HepG2 (cell line): Measurements from ENCODE around the gene ZNRD2. TPM values are rescaled to one million over a fixed set of nuclear protein-coding genes. Genes with fewer than 3 reads are reported as not detected.

Source experiments
- CHD2 ChIP-seq: IDR thresholded peaks from 2 replicates; pipeline ENCODE4 v1.6.1; 2011; ENCODE audit warnings: low read depth, low read length, improper control_type of control experiment
- MIER2 ChIP-seq: IDR thresholded peaks from 2 replicates; pipeline ENCODE4 v1.6.1; 2016; ENCODE audit warnings: missing biosample characterization, missing genetic modification reagents
- MTF1 ChIP-seq: sonication (generic); formaldehyde crosslinking; IDR thresholded peaks from 2 replicates; pipeline ENCODE4 v1.5.0; 2020; ENCODE audit warnings: missing genetic modification reagents
- SAP130 ChIP-seq: IDR thresholded peaks from 2 replicates; pipeline ENCODE4 v1.6.1; 2016; ENCODE audit warnings: low read depth
- SIX1 ChIP-seq: sonication (generic); formaldehyde crosslinking; IDR thresholded peaks from 2 replicates; pipeline ENCODE4 v1.4.0; 2020; ENCODE audit warnings: missing genetic modification reagents, borderline replicate concordance
- SOX6 ChIP-seq, 2 experiments: fragments of 450-650 bp in 1 of 2; sonication (generic) in 1 of 2; formaldehyde crosslinking in 1 of 2; IDR thresholded peaks; 2 replicates each; pipeline versions ENCODE4 v1.4.0 to v1.6.1; 2017 to 2020; ENCODE audit warnings: antibody characterized with exemption in 1 of 2, mild to moderate bottlenecking in 1 of 2, missing genetic modification reagents in 1 of 2
- ZBTB8A ChIP-seq: sonication (generic); formaldehyde crosslinking; IDR thresholded peaks from 2 replicates; pipeline ENCODE4 v1.4.0; 2020; ENCODE audit warnings: mild to moderate bottlenecking, low read depth, missing genetic modification reagents, borderline replicate concordance
- ZIK1 ChIP-seq: sonication (generic); formaldehyde crosslinking; IDR thresholded peaks from 2 replicates; pipeline ENCODE4 v1.5.0; 2020; ENCODE audit warnings: mild to moderate bottlenecking, low read depth, missing genetic modification reagents, borderline replicate concordance
- ZNF232 ChIP-seq: sonication (generic); formaldehyde crosslinking; IDR thresholded peaks from 2 replicates; pipeline ENCODE4 v1.4.0; 2020; ENCODE audit warnings: missing genetic modification reagents, borderline replicate concordance
- ZNF441 ChIP-seq: sonication (generic); formaldehyde crosslinking; IDR thresholded peaks from 2 replicates; pipeline ENCODE4 v1.7.0; 2021; ENCODE audit warnings: missing genetic modification reagents, borderline replicate concordance
- ZNF772 ChIP-seq: sonication (generic); formaldehyde crosslinking; IDR thresholded peaks from 2 replicates; pipeline ENCODE4 v1.5.0; 2020; ENCODE audit warnings: mild to moderate bottlenecking, missing genetic modification reagents
- ZNF841 ChIP-seq: sonication (generic); formaldehyde crosslinking; IDR thresholded peaks from 2 replicates; pipeline ENCODE4 v1.8.1; 2023; ENCODE audit warnings: missing genetic modification reagents, borderline replicate concordance
- polyA plus RNA-seq, 8 experiments: library from polyadenylated mRNA; depleted of rRNA in 3 of 8; stranded (reverse) in 7 of 8; unstranded in 1 of 8; fragments of >200 nt; fragmentation: Illumina TruSeq in 4 of 8; extraction: Trizol in 4 of 8; gene quantifications; 2 replicates each; pipeline versions ENCODE4 v1.2.1 to v1.2.3, GENCODE V29; 2011 to 2016; ENCODE audit warnings: low read depth in 4 of 8, missing spikeins in 1 of 8, mixed read lengths in 1 of 8; ENCODE audit not compliant: insufficient read depth in 1 of 8
- total RNA-seq, 5 experiments: library from RNA; depleted of rRNA; stranded (reverse); fragments of >200 nt; fragmentation: Illumina TruSeq; extraction: Trizol; gene quantifications; 2 replicates each; pipeline ENCODE4 v1.2.3, GENCODE V29; 2016; ENCODE audit warnings: low read depth in 1 of 5
- TF ChIP-seq, protein P1 (sequence below): IDR thresholded peaks from 2 replicates; pipeline ENCODE4 v1.4.0; 2020; ENCODE audit warnings: mild to moderate bottlenecking, missing genetic modification reagents
- TF ChIP-seq, protein P2 (sequence below): sonication (generic); formaldehyde crosslinking; IDR thresholded peaks from 2 replicates; pipeline ENCODE4 v1.4.0; 2020; ENCODE audit warnings: missing genetic modification reagents, mild to moderate bottlenecking, borderline replicate concordance
- TF ChIP-seq, protein P3 (sequence below): sonication (generic); formaldehyde crosslinking; IDR thresholded peaks from 2 replicates; pipeline ENCODE4 v1.8.0; 2022; ENCODE audit warnings: mild to moderate bottlenecking, missing genetic modification reagents
- TF ChIP-seq, protein P4 (sequence below): sonication (generic); formaldehyde crosslinking; IDR thresholded peaks from 2 replicates; pipeline ENCODE4 v1.4.0; 2020; ENCODE audit warnings: missing genetic modification reagents, borderline replicate concordance
- TF ChIP-seq, protein P5 (sequence below): sonication (generic); formaldehyde crosslinking; IDR thresholded peaks from 2 replicates; pipeline ENCODE4 v1.8.1; 2023; ENCODE audit warnings: mild to moderate bottlenecking, moderate library complexity, missing genetic modification reagents

ZNRD2 gene
- total and polyA plus RNA-seq, 2 of the 13 experiments (the other 11 are each of a cell fraction or from before 2014, with no cell fraction given) = 29.2 to 34.0 TPM

DNA sequence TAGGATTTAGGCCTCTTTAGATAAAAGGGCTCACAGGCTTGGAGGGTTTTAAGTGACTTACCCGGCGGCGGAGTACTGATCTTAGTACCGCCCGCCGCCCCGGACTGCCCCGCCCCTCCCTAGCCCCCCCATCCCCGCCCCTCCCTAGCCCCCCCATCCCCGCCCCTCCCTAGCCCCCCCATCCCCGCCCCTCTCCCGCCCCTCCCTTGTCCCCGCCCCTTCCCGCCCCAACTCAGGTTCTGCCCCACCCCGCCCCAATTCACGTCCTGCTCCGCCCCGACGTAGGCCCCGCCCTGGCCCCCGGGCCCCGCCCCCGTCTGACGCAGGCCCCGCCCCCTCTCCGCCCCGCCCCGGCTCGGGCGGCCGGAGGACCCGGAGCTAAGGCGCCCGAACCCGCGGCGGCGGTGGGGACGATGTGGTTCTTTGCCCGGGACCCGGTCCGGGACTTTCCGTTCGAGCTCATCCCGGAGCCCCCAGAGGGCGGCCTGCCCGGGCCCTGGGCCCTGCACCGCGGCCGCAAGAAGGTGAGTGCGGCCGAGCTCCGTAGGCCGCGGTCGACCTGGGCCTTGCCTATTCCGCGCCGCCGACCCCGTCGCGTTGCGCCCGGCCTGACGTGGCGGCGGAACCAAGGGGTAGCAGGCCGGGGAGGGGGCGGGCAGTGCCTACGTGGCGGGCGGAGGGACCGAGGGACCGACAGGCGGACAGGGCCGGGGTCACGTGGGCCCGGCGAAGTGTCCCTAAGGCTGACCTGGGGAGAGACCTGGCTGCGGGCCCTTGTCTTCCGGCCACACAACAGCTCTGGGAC is 45.3 kb upstream of the ZNRD2 start, which contains the start of gene SCYL1 (continued):
- TF ChIP-seq, protein P1, sequence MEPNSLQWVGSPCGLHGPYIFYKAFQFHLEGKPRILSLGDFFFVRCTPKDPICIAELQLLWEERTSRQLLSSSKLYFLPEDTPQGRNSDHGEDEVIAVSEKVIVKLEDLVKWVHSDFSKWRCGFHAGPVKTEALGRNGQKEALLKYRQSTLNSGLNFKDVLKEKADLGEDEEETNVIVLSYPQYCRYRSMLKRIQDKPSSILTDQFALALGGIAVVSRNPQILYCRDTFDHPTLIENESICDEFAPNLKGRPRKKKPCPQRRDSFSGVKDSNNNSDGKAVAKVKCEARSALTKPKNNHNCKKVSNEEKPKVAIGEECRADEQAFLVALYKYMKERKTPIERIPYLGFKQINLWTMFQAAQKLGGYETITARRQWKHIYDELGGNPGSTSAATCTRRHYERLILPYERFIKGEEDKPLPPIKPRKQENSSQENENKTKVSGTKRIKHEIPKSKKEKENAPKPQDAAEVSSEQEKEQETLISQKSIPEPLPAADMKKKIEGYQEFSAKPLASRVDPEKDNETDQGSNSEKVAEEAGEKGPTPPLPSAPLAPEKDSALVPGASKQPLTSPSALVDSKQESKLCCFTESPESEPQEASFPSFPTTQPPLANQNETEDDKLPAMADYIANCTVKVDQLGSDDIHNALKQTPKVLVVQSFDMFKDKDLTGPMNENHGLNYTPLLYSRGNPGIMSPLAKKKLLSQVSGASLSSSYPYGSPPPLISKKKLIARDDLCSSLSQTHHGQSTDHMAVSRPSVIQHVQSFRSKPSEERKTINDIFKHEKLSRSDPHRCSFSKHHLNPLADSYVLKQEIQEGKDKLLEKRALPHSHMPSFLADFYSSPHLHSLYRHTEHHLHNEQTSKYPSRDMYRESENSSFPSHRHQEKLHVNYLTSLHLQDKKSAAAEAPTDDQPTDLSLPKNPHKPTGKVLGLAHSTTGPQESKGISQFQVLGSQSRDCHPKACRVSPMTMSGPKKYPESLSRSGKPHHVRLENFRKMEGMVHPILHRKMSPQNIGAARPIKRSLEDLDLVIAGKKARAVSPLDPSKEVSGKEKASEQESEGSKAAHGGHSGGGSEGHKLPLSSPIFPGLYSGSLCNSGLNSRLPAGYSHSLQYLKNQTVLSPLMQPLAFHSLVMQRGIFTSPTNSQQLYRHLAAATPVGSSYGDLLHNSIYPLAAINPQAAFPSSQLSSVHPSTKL (CRISPR knock-in tag) = peak; percentile 18; the same call in 1 of the 2 replicates
- TF ChIP-seq SOX6 (IDR thresholded peaks at IDR 0.05) = no peak
- no peak for TF ChIP-seq SOX6 (CRISPR knock-in tag; IDR thresholded peaks at IDR 0.05)
- TF ChIP-seq, protein P2, sequence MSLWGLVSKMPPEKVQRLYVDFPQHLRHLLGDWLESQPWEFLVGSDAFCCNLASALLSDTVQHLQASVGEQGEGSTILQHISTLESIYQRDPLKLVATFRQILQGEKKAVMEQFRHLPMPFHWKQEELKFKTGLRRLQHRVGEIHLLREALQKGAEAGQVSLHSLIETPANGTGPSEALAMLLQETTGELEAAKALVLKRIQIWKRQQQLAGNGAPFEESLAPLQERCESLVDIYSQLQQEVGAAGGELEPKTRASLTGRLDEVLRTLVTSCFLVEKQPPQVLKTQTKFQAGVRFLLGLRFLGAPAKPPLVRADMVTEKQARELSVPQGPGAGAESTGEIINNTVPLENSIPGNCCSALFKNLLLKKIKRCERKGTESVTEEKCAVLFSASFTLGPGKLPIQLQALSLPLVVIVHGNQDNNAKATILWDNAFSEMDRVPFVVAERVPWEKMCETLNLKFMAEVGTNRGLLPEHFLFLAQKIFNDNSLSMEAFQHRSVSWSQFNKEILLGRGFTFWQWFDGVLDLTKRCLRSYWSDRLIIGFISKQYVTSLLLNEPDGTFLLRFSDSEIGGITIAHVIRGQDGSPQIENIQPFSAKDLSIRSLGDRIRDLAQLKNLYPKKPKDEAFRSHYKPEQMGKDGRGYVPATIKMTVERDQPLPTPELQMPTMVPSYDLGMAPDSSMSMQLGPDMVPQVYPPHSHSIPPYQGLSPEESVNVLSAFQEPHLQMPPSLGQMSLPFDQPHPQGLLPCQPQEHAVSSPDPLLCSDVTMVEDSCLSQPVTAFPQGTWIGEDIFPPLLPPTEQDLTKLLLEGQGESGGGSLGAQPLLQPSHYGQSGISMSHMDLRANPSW = no peak
- no peak for TF ChIP-seq SIX1 (CRISPR knock-in tag)
- TF ChIP-seq ZIK1 (CRISPR knock-in tag) = no peak
- TF ChIP-seq, protein P3, sequence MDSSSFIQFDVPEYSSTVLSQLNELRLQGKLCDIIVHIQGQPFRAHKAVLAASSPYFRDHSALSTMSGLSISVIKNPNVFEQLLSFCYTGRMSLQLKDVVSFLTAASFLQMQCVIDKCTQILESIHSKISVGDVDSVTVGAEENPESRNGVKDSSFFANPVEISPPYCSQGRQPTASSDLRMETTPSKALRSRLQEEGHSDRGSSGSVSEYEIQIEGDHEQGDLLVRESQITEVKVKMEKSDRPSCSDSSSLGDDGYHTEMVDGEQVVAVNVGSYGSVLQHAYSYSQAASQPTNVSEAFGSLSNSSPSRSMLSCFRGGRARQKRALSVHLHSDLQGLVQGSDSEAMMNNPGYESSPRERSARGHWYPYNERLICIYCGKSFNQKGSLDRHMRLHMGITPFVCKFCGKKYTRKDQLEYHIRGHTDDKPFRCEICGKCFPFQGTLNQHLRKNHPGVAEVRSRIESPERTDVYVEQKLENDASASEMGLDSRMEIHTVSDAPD = 0 out of 2 replicates have a peak, but pooled peaks have one; percentile 46
- TF ChIP-seq ZNF841 (CRISPR knock-in tag) = no peak
- peak; percentile 70 for TF ChIP-seq SAP130
- TF ChIP-seq CHD2 = no peak
- peak; percentile 85; the same call in 1 of the 2 replicates for TF ChIP-seq ZNF772 (CRISPR knock-in tag)
- 0 out of 2 replicates have a peak, but pooled peaks have one; percentile 28 for TF ChIP-seq ZBTB8A
- TF ChIP-seq, protein P4, sequence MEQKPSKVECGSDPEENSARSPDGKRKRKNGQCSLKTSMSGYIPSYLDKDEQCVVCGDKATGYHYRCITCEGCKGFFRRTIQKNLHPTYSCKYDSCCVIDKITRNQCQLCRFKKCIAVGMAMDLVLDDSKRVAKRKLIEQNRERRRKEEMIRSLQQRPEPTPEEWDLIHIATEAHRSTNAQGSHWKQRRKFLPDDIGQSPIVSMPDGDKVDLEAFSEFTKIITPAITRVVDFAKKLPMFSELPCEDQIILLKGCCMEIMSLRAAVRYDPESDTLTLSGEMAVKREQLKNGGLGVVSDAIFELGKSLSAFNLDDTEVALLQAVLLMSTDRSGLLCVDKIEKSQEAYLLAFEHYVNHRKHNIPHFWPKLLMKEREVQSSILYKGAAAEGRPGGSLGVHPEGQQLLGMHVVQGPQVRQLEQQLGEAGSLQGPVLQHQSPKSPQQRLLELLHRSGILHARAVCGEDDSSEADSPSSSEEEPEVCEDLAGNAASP (CRISPR knock-in tag) = no peak
- 0 out of 2 replicates have a peak, but pooled peaks have one; percentile 36 for TF ChIP-seq MTF1 (CRISPR knock-in tag)
- no peak for TF ChIP-seq ZNF441
- TF ChIP-seq, protein P5, sequence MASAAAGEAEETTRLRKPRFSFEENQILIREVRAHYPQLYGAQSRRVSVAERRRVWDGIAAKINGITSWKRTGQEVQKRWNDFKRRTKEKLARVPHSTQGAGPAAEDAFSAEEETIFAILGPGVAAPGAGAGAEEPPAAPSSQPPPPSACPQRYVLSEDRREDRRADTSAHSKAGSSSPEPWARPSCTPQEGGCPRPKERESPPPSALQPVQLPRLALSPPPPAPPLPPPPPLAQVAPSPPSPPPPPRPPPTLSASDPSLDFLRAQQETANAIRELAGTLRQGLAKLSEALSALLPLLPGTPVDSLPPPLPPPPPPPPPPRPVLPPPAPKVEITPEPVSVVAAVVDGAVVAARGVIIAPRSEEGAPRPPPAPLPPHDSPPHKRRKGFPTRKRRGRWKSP (CRISPR knock-in tag) = 0 out of 2 replicates have a peak, but pooled peaks have one; percentile 21
- TF ChIP-seq ZNF232 (CRISPR knock-in tag) = peak; percentile 44; the same call in 1 of the 2 replicates
- no peak for TF ChIP-seq MIER2
